Testis (tissue), 2 donors: ENCODE results near the gene NDUFB3.

Source experiments
- CTCF ChIP-seq, 3 experiments: fragments of 450-650 bp in 2 of 3; fragments of 200-600 bp in 1 of 3; sonication (generic) in 1 of 3; IDR thresholded peaks; one replicate each; pipeline ENCODE4 v1.5.1; 2016 to 2019; ENCODE audit warnings: antibody characterized with exemption in 3 of 3, mild to moderate bottlenecking in 2 of 3, moderate library complexity in 1 of 3
- POLR2A ChIP-seq: fragments of 450-650 bp; IDR thresholded peaks from one replicate; pipeline ENCODE4 v1.6.1; 2017; ENCODE audit warnings: antibody characterized with exemption, mild to moderate bottlenecking, moderate library complexity

- TF ChIP-seq CTCF (IDR thresholded peaks at IDR 0.05) (no peak), POLR2A (no peak)
Measured at GRCh38 chr2:201111096-201111495, 39.3 kb downstream of the NDUFB3 start.
